Testis (tissue), 3 donors: Measurements from ENCODE around the gene COL16A1. TPM values are rescaled to one million over a fixed set of nuclear protein-coding genes. Genes with fewer than 3 reads are reported as not detected.

ENCODE experiments used
- DNase-seq: peaks from one replicate; pipeline ENCODE4 v3.0.0-alpha.2; 2019
- H3K27ac ChIP-seq, 2 donors: fragments of 200-600 bp; sonication (generic); one replicate each; pipeline ENCODE4 v1.5.1; 2019
- H3K27me3 ChIP-seq: fragments of 200-600 bp; sonication (generic); one replicate; pipeline ENCODE4 v1.5.1; 2019
- H3K36me3 ChIP-seq: fragments of 200-600 bp; sonication (generic); one replicate; pipeline ENCODE4 v1.5.1; 2017; ENCODE audit warnings: low read depth; ENCODE audit errors: missing control alignments
- H3K4me1 ChIP-seq: fragments of 200-600 bp; sonication (generic); one replicate; pipeline ENCODE4 v1.5.1; 2019
- H3K4me3 ChIP-seq, 2 donors: fragments of 200-600 bp; sonication (generic); one replicate each; pipeline ENCODE4 v1.5.1; 2017 to 2019
- H3K9me3 ChIP-seq: fragments of 200-600 bp; sonication (generic); one replicate; pipeline ENCODE4 v1.5.1; 2017
- CTCF ChIP-seq, 3 experiments: fragments of 450-650 bp in 2 of 3; fragments of 200-600 bp in 1 of 3; sonication (generic) in 1 of 3; IDR thresholded peaks; one replicate each; pipeline ENCODE4 v1.5.1; 2016 to 2019; ENCODE audit warnings: antibody characterized with exemption in 3 of 3, mild to moderate bottlenecking in 2 of 3, moderate library complexity in 1 of 3
- POLR2A ChIP-seq: fragments of 450-650 bp; IDR thresholded peaks from one replicate; pipeline ENCODE4 v1.6.1; 2017; ENCODE audit warnings: antibody characterized with exemption, mild to moderate bottlenecking, moderate library complexity
- WGBS, 2 donors: methylation state at CpG; one replicate each; pipeline ENCODE4 v1.1.5; 2018; 5-methylcytosine and 5-hydroxymethylcytosine counted together
- intact Hi-C: fragments of 100-400 bp; cut with DNase I; formaldehyde crosslinking; loops from one replicate; pipeline ENCODE4 v1.15.1; 2023; ENCODE audit warnings: low total_unique reads
- polyA plus RNA-seq: library from polyadenylated mRNA; stranded (reverse); fragments of 350-450 nt; fragmentation: Illumina TruSeq; extraction: RNeasy Lipid Tissue Mini Kit (QIAGEN cat#74804); gene quantifications from one replicate; pipeline ENCODE4 v1.2.3, GENCODE V29; 2014; ENCODE audit warnings: low read depth, low replicate concordance; ENCODE audit not compliant: insufficient read depth
- total RNA-seq, 2 donors: library from RNA; depleted of rRNA; stranded (reverse); fragments of >200 nt; gene quantifications; one replicate each; pipeline ENCODE4 v1.2.3, GENCODE V29; 2016

COL16A1 gene
- total and polyA plus RNA-seq, 3 donors from 2014 or later: 96.4 to 120 (median 101) TPM

GRCh38 chr1:31609514-31610118 lies 94.2 kb downstream of the COL16A1 start:
- Histone ChIP-seq H3K27ac (no peak overlapping the region), H3K27me3 (no peaks in the 10 kb centered on the region), H3K9me3 (no peaks in the 10 kb centered on the region), H3K4me3 (no peak overlapping the region), H3K4me1 (no peaks in the 10 kb centered on the region), H3K36me3 (no peaks in the 10 kb centered on the region)
- intact Hi-C loops: no loop called here
- no peak for TF ChIP-seq POLR2A
- TF ChIP-seq CTCF (IDR thresholded peaks at IDR 0.05): no peak
- WGBS, 2 donors: 37 to 56% methylated on average over 1 of the region's 1 CpG
- no peak for DNase-seq

GRCh38 chr1:31607360-31607759 lies 96.5 kb downstream of the COL16A1 start:
- 88 to 92% methylated on average over 5 of the region's 5 CpGs for WGBS, 2 donors
- Histone ChIP-seq H3K27me3 (no peaks in the 10 kb centered on the region), H3K4me3 (no peak overlapping the region), H3K4me1 (no peaks in the 10 kb centered on the region), H3K9me3 (no peaks in the 10 kb centered on the region), H3K36me3 (no peaks in the 10 kb centered on the region), H3K27ac (no peak overlapping the region)
- intact Hi-C loops: no loop called here
- no peak for TF ChIP-seq POLR2A
- no peak for TF ChIP-seq CTCF (IDR thresholded peaks at IDR 0.05)
- DNase-seq: no peak

GRCh38 chr1:31605908-31606427 lies 97.8 kb downstream of the COL16A1 start:
- no peaks in the 10 kb centered on the region for H3K36me3 ChIP-seq
- no peaks in the 10 kb centered on the region for H3K9me3 ChIP-seq
- H3K27ac ChIP-seq: no peak overlapping the region
- H3K4me3 ChIP-seq: no peak overlapping the region
- intact Hi-C loops: no loop called here
- TF ChIP-seq POLR2A: no peak
- no peak for TF ChIP-seq CTCF (IDR thresholded peaks at IDR 0.05)
- no peaks in the 10 kb centered on the region for H3K27me3 ChIP-seq
- WGBS, 2 donors: 91 to 96% methylated on average over 4 of the region's 4 CpGs
- no peaks in the 10 kb centered on the region for H3K4me1 ChIP-seq
- no peak for DNase-seq

Other genes starting within 250 kb of the COL16A1 start
- 10 to 100 TPM; 16.4 to 23.2 TPM for gene TINAGL1, start 127.5 kb downstream of the COL16A1 start, total RNA-seq
- gene TINAGL1, start 127.5 kb downstream of the COL16A1 start, polyA plus RNA-seq: 24.6 TPM
- gene HCRTR1, start 86.3 kb downstream of the COL16A1 start, total RNA-seq: under 1 TPM; 0.19 to 0.31 TPM
- gene HCRTR1, start 86.3 kb downstream of the COL16A1 start, polyA plus RNA-seq: not detected
- gene PEF1, start 59.1 kb downstream of the COL16A1 start, total RNA-seq: 100 to 1,000 TPM in 1 of 2 donors, 10 to 100 TPM in 1; 73.5 to 124 TPM
- 81.4 TPM for gene PEF1, start 59.1 kb downstream of the COL16A1 start, polyA plus RNA-seq
- gene ADGRB2, start 60.3 kb upstream of the COL16A1 start, total RNA-seq: 10 to 100 TPM; 15.7 to 18.0 TPM
- 11.8 TPM for gene ADGRB2, start 60.3 kb upstream of the COL16A1 start, polyA plus RNA-seq
- gene SPOCD1, start 112.0 kb upstream of the COL16A1 start, total RNA-seq: 10 to 100 TPM; 32.0 to 36.0 TPM
- 22.0 TPM for gene SPOCD1, start 112.0 kb upstream of the COL16A1 start, polyA plus RNA-seq
- 100 to 1,000 TPM; 137 to 189 TPM for gene PTP4A2, start 234.4 kb upstream of the COL16A1 start, total RNA-seq
- 305 TPM for gene PTP4A2, start 234.4 kb upstream of the COL16A1 start, polyA plus RNA-seq